OCI-M2 (cell line): Measurements from ENCODE around the gene HPS4.

ENCODE experiments used
- DNase-seq: peaks from one replicate; lab custom pipeline; 2025; ENCODE audit not compliant: unreplicated experiment; lab: John Stamatoyannopoulos, UW

The HPS4 gene

DNA sequence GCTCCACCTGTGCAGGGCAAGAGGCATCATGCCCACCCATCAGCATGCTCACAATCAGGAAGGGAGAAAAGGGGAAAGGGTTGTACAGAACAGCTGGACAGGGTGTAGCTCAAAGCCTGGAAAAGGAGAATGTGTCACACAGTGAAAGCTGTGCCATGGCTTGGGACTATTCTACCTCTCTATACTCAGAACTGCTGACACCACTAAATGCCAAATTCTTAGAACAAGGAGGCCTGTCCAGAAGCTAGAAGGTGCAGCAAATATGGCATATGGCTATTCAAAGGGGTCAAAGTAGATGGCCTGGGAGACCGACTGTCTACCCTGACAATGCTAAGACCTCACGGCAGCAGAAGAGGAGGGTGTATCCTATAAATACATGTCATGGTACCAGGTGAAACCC is 12.8 kb downstream of the HPS4 start:
- no peak for DNase-seq

DNA sequence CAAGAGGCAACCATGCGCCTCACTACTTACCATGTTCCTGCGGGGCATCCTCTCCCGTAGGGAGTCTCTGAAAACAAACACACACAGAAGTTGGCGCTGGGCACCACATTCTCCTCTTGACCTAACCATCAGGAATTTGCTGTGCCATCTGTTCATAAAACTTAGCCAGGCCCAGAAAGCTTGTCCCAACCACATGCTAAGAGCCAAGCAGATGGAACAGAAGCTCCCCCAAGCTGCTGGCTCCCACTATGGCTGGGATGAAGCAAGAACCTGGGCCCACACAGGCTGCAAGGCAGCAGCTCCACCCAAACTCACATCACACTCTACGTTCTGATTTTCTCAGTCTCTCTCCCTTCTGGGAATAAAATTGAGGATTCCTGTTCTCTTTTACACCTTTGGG is 17.4 kb downstream of the HPS4 start:
- DNase-seq: no peak

DNA sequence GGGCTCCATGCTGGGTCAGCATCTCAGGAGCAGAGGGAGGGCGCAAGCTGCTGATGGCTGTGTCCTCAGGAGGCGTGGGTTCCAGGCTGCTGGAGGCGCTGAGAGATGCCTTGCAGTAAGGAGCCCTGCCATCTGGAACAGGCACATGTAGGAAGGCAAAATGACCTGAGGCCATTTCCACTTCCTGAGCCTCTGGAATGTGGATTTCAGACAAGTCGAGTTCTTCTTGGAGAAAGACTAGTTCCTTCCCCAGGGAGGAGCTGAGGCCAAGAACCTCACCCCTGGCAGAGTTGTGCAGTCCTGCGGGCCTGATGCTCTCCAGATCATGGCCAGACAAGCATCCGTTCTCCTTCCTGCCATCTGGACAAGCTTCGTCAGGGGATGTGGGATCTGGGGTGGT is 19.3 kb downstream of the HPS4 start:
- DNase-seq: no peak

DNA sequence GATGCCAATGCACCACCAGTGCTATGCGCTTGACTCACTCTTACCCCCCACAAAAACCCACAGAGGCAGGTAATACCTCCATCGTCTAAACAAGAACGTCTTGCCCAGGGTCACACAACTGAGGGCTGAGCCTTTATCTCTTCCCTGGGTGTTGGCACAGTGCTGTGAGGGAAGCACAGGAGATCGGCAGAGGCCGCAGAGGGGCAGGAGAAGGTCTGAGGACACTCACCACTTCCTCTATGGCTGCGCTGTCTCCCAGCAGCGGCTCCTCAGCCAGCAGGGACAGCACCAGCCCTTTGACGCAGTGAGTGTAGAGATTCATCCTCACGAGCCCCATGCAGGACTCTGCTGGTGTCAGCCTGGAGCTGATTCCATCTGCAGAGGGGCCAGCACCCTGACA is 19.9 kb downstream of the HPS4 start:
- no peak for DNase-seq

DNA sequence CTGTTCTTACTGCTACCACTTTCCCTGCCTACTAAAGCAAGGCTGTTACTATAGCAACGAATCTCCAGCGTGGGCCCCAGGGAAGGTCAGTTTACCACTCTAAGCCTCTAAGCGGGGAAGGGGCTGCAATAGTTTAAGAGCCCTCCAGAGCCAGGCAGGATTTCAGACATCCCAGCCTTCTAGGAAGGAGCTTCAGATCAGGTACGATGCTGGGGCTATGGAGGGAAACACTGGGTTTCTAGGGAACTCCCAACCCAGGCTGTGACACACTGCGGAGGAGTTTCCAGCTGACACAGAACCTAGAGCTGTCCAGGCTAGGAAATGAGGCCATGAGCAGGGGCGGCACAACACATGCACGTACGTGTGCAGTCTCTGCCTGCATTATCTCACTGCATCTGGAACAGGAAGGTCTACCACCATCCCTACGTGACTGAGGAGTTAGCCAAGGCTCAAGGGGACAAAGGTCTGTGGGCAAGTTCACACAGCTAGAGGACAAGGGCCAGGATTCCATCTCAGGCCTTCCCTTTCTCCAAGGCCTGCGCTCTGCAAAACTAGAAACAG is 20.4 kb downstream of the HPS4 start:
- no peak for DNase-seq

DNA sequence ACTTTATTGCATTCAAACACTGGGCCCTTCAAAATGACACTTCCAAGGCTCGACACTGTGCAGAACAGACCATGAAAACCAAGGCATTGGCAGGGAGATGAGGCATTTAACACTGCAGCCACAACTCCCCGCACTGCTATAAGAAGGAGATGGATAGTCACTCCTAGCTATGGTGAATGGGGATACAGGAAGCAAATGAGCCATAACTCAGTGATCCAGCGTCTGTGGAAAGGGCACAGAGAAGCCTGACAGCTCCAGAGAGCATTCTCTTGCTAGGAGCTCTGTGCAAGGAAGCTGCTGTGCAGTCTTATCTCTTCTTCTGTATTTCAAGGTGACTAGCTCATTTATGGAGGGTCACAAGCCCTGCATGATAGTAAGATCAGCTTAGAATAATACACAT is 20.9 kb downstream of the HPS4 start:
- no peak for DNase-seq

DNA sequence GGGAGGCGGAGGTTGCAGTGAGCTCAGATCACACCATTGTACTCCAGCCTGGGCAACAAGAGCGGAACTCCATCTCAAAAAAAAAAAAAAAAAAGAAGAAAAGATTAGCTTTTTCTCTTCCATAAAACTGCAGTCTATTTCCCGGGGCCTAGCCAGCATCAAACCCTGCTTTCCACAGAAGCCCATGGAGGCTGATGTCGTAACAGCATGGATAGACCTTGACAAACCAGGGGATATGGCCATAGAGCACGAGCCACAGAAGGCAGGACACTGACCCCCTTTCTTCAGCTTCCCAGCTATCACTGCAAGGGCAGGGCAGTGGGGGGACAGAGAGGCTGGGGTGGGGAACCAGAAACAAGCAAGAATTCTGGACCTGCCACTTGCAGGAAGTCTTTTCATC is 21.5 kb downstream of the HPS4 start:
- DNase-seq: no peak

DNA sequence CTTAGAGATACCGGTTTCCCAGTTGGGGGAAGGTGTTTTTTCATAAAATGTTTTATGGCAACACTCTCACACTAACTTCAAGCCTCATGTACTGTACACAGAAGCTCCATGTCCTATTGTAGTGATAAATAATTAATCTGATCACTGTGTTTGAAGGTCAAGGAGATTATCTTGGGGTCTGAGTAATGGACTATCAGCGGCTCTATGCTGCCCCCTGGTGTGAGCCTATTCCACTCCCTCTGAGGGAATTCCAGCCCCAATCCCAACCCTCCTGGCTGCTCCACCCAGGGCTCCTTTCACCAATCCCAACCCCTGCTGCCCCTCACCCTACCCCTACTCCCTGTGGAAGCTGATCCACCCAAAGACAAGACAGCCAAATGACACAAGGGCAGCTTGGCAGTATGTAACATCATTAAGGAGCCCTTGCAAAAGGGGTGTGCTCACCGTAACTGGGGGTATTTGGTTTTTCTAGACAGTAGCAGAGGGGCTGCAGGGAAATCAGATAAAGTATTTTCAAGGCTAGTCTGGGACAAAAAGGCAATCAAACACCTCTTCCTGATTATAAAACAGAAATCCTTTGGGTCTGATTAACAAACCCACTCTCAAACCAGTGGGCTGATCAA is 22.3 kb downstream of the HPS4 start:
- DNase-seq: no peak

DNA sequence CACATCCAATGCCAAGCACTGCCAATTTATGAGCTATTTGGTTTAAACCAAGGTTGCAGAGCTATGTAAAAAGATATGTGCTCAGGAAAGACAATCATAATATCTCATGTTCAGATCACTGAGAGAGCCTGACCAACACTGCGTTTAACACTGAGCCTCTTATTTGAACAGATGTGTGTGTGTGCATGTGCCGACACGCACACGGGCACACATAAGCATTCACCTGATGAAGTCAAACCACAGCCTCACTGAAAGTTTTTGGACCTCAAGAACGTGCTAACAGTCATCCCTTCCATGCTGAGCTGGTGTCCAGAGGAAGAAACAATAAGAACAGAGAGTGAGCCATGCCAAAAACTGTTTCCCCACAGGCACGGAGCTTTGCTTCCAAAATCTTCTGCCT is 23.4 kb downstream of the HPS4 start:
- no peak for DNase-seq

DNA sequence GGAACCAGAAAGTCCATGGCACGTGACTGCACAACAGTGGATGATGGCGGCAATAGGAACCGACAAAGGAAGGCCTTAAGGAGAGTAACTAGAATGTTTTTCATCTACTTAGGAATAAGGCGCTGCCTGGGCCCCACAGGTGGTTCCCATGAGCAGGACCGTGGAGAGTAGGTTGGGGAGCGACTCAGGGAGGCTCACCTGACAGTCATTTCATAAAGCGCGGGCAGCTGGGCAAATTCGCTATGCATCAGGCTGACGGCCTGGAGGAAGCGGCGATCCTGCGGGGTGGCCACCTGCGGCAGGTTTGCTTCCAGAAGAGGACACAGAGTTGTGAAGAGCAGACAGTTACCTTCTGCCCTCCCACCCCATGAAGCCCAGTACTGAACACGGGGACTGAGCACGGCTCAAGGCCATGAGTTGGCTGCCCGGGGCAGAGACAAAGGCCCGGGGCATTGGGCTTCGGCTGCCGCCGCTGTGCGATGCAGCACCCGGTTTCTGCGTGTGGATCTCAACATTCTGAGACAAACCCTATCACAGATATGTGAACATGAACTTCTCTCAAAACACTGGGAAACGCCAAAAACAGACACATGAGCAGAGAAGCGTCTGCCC is 25.8 kb downstream of the HPS4 start:
- DNase-seq: no peak

DNA sequence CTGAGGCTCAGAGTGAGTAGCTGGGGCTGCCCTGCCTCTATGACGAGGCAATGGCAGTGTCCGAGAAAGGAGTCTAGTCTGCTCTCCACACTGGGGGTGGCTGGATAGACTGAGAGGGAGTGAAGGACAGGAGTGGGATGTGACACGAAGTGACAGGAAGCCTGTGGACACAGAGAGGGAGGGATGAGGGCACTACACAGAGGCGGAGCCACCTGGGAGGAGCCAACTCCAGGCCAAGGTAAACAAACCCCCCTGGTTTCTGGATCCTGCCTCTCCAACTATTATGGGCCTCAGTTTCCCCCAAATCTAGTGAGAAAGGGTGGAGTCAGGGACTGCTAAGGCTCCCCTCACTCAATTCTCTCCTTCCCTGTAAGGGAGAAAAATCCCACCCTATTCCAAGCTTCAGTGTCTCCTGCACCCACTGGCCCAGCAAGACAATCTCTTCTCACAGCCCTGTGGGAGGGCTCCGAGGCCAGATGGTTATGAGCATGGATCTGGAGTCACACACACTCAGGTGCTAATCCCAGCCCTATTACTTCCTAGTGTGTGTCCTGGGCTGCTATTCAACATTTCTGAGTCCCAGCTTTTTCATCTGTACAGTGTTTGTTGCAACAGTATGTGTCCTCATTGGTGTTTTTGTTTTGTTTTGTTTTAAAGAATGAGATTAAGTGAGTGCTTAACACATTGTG is 29.6 kb downstream of the HPS4 start:
- DNase-seq: no peak

DNA sequence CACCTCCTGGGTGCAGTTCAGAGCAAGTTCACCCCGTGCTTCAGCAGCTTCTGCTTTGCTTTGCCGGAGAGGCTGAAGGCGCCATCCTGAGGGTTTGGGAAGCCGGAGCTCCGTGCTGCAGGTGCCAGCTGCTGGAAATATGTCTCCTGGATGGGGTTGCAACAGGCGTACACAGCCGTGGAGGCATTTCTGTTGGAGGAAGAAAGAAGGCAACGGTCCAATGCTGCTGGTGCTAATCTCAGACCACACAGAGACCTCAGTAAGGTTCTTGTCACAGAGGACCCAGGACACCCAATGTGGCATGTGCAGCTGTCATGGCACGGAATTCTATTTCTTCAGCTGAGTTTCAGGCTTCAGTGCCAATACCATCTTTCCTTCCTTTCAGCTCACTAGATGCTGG is 30.4 kb downstream of the HPS4 start:
- DNase-seq: no peak

DNA sequence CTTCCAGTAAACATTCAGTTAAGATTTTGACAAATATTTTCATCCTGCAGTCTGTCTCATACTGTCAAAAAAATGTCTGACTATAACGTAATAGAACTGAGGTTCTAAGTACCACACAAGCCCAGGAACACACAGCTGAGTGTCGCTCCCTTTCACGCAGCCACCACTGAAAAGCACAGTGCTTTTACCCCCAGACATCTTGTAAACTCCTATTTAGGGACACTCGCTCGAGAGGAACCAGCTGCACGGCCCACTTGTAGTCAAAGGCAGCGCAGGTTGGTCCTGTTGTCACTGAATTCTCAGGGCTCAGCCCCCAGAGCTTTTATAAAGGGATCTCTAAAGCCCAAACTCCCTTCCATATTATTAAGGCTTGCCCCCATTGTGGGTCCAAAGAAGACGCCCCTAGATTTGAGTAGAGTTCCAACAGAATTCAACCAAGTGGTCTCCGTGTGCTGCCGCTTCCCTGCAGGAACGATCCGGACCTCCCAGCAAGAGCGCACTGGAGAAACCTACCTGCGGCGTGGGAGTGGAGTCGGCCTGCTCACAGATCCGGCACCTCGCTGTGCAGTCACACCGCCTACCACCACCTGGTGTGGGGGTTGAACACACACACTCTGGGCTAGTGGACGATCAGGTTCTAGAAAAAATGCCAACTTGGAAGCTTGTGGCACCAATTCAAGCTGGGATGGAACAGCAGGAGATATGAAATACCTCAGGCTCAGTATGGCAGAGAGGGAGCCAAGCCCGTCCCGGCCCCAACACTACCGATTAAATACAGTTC is 31.2 kb downstream of the HPS4 start:
- no peak for DNase-seq

DNA sequence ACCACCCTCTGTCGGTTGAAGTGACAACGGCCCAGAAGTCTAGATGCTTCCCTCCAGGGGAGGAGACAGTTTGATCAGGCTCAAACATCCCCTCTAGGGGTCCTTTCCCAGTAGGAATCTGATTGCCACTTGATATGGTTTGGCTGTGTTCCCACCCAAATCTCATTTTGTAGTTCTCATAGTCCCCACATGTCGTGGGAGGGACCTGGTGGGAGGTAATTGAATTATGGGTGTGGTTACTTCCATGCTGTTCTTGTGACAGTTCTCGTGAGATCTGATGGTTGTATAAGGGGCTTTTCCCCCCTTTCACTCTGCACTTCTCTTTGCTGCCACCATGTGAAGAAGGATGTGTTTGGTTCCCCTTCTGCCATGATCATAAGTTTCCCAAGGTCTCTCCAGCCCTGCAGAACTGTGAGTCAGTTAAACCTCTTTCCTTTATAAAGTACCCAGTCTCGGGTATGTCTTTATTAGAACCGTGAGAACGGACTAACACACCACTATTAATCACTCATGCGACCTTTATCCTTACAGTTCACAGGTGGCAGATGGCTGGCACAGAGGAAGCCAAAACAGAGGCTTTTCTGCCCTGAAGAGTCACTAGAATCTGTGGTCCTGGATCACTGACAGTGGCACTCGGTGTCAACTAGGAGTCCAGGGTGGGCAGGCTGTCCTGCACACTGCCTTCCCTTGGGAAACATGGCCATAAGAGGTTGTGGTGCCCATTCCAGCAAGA is 33.0 kb downstream of the HPS4 start:
- DNase-seq: no peak

DNA sequence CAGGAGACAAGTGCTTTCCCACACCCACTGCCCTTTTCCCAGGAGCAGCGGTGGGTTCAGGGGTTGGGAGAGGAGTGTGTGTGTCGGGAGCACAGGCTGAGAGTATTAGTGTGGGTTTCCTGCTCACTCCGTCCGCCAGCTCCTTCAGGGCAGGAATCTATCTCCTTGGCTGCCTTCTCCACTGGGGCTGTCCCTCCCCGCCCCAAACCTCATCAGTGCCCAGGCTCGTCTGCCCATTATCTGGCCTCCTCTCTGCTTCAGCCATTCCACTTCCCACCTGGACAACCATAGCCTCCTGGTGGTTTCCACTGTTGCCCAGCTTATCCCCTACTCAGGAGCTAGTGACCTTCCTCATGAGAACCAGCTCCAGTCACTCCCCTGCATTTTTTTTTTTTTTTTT is 34.6 kb downstream of the HPS4 start:
- DNase-seq: no peak

DNA sequence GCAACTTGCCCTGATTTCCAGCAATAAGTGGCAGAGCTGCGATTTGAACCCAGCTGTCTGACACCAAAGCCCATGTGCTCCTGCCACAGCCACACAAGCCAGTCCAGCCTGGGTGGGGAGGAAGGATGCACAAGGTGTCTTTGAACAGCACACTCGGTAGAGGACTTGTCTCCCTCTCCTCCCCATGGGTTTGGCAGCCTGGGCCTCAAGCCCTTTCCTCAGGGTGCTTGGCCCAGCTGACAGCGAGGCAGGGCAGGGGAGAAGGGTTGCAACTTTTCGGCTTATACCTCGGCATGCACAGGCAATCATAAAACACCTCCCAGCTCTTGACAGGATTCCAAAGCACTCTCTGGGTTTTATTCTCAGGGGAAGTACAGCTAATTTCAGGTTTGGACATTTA is 35.2 kb downstream of the HPS4 start:
- no peak for DNase-seq

DNA sequence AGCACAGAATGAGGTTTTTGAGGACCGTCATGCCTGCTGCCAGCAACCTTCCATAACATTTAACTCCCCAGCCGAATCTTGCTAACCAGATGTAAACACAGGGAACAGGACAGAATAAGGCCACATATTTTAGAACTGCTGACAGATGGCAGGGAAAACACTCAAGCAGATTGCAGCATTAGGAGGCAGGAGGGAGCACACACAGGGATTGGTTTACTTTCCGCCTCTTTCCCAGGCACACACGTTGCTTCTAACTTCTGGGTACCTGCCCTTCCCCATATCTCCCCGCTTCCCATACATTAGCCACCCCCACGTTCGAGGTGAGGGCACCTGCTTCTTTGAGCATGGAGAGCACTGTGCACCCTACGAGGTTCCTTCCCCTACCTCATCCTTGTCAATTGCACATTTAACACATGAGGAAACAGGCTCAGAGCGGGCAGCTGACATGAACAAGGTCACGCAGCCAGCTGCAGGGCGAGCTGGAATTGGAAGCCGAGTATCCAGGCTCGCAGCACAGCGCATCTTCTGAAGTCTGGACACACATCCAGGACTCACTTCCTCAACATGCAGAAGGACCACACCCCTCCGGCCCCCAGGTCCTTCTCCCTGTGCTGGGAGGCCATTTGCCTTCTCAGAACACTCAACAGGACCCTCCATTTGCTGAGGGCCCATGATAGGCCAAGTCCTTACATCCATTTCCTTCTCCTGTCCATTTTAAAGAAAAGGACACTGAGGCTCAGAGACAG is 35.8 kb downstream of the HPS4 start:
- DNase-seq: no peak

DNA sequence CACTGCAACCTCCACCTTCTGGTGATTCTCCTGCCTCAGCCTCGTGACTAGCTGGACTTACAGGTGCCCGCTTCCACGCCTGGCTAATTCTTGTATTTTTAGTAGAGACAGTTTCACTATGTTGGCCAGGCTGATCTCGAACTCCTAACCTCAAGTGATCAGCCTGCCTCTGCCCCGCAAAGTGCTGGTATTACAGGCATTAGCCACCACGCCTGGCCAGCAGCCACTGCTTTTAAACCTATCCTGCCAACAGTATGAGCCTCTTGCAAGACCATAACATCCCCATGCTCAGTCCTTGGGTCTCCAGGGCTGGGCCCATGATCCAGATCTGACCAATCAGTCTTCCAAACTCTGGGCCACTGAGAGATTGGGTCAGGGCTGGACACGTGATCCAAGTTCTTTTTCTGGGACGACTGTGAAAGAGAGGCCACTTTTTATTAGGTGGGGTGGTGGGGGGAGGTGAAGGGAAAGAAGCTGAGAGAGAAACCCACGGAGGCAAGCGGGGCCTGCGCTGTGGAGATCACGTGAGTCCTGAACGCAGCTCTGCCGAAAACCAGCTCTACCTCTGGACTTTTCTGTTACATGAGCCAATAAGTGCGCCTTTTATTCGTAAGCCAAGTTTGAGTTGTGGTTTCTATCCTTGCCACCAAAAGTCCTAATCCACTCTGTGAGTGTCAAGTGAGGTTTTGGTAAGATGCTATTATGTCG is 36.6 kb downstream of the HPS4 start:
- no peak for DNase-seq

DNA sequence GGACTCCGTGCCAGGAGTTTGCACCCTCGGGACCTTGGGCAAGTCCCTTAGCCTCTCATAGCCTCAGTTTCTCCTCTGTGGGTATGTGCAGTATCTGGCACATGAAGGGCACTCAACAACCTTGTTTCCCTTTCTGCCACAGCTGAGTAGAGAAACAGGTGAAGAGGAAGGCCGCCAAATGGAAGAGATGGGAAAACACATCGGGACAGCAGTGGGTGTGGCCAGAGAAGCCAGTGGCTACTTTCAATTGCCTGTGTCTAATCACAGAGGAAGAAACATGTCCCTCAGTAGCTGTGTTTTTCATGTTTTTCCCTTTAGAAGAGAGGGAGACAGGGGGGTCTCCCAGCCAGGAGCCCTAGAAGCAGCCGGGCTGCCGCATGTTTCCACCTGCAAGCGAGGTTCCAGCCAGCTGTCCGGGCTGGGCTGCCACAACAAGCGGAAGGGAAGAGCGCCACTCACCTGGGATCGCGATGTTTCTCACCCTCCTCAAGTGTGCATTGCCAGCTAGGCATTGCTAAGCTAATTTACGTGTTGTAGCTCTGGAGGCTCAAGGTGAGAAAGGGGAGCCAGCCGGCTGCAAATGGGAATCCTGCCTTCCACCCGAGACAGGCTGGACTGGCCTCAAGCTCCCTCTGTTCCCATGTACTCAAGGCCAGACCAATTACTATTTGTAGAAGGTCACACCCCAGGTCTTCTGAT is 37.9 kb downstream of the HPS4 start:
- no peak for DNase-seq
